GM23248 (cell line): ENCODE measurements around the gene CTIF. TPM values are rescaled to one million over a fixed set of nuclear protein-coding genes. Genes with fewer than 3 reads are reported as not detected.

Source experiments
- DNase-seq: peaks from one replicate; pipeline ENCODE4 v3.0.0-alpha.2; 2015
- H2AFZ ChIP-seq: fragments of 200-600 bp; sonication (generic); 2 replicates; pipeline ENCODE4 v1.6.1; 2016; ENCODE audit warnings: antibody characterized with exemption
- H3F3A ChIP-seq: fragments of 200-600 bp; sonication (generic); 2 replicates; pipeline ENCODE4 v1.6.1; 2016; ENCODE audit warnings: mild to moderate bottlenecking, antibody characterized with exemption, mixed run types; ENCODE audit not compliant: insufficient read depth
- H3K27ac ChIP-seq: fragments of 200-600 bp; sonication (generic); 2 replicates; pipeline ENCODE4 v1.5.1; 2016; ENCODE audit warnings: mild to moderate bottlenecking
- H3K27me3 ChIP-seq: fragments of 200-600 bp; sonication (generic); replicated peaks from 2 replicates; pipeline ENCODE4 v1.6.1; 2016; ENCODE audit warnings: mild to moderate bottlenecking; ENCODE audit not compliant: insufficient read depth
- H3K36me3 ChIP-seq: fragments of 200-600 bp; sonication (generic); 2 replicates; pipeline ENCODE4 v1.6.1; 2016; ENCODE audit warnings: low read depth, mild to moderate bottlenecking
- H3K4me1 ChIP-seq: fragments of 200-600 bp; sonication (generic); 2 replicates; pipeline ENCODE4 v1.6.1; 2016; ENCODE audit warnings: mild to moderate bottlenecking; ENCODE audit not compliant: insufficient read depth
- H3K4me2 ChIP-seq: fragments of 200-600 bp; sonication (generic); one replicate; pipeline ENCODE4 v1.6.1; 2016; ENCODE audit warnings: mild to moderate bottlenecking; ENCODE audit not compliant: unreplicated experiment
- H3K4me3 ChIP-seq: fragments of 200-600 bp; sonication (generic); 2 replicates; pipeline ENCODE4 v1.5.1; 2016; ENCODE audit warnings: mild to moderate bottlenecking
- H3K79me2 ChIP-seq: fragments of 200-600 bp; sonication (generic); 2 replicates; pipeline ENCODE4 v1.6.1; 2016; ENCODE audit warnings: mild to moderate bottlenecking; ENCODE audit not compliant: insufficient read depth
- H3K9ac ChIP-seq: fragments of 200-600 bp; sonication (generic); 2 replicates; pipeline ENCODE4 v1.6.1; 2016; ENCODE audit warnings: mild to moderate bottlenecking
- H3K9me2 ChIP-seq: fragments of 200-600 bp; sonication (generic); 2 replicates; pipeline ENCODE4 v1.6.1; 2016; ENCODE audit warnings: mixed run types, mild to moderate bottlenecking, moderate library complexity; ENCODE audit not compliant: insufficient read depth
- H3K9me3 ChIP-seq: fragments of 200-600 bp; sonication (generic); one replicate; pipeline ENCODE4 v1.6.1; 2017; ENCODE audit warnings: low read depth
- H4K20me1 ChIP-seq: fragments of 200-600 bp; sonication (generic); 2 replicates; pipeline ENCODE4 v1.6.0; 2016; ENCODE audit not compliant: insufficient read depth
- EZH2 ChIP-seq: fragments of 200-600 bp; sonication (generic); IDR thresholded peaks from 2 replicates; pipeline ENCODE4 v1.6.1; 2018; ENCODE audit warnings: antibody characterized with exemption, mild to moderate bottlenecking; ENCODE audit not compliant: insufficient read depth, poor library complexity, severe bottlenecking
- EZH2phosphoT487 ChIP-seq: fragments of 200-600 bp; sonication (generic); IDR thresholded peaks from 2 replicates; pipeline ENCODE4 v1.6.1; 2018; ENCODE audit warnings: antibody characterized with exemption, moderate library complexity, mild to moderate bottlenecking, low read depth; ENCODE audit not compliant: insufficient read depth
- WGBS, 2 experiments: methylation state at CpG; one replicate each; pipeline ENCODE4 v1.1.6; 2015 to 2017; ENCODE audit warnings: low lambda C conversion rate in 2 of 2, low coverage in 1 of 2; ENCODE audit errors: missing lambda C conversion rate in 2 of 2; 5-methylcytosine and 5-hydroxymethylcytosine counted together
- in situ Hi-C: fragments of 300-500 bp; cut with MboI; formaldehyde crosslinking; loops from 2 replicates; pipeline ENCODE4 v1.15.0; 2020
- polyA plus RNA-seq: library from polyadenylated mRNA; unstranded; fragments of >200 nt; fragmentation: Nextera tagmentation; extraction: Ambion mirVana; gene quantifications from 2 replicates; pipeline ENCODE4 v1.2.1, GENCODE V29; 2016
- total RNA-seq: library from RNA; depleted of rRNA; stranded (reverse); fragments of >200 nt; shearing (Covaris generic); gene quantifications from 2 replicates; pipeline ENCODE4 v1.2.3, GENCODE V29; 2014

Gene CTIF
- total and polyA plus RNA-seq, 2 experiments from 2014 or later = 21.5 to 46.8 TPM

- no peak for DNase-seq
- Histone ChIP-seq H3K79me2 (peaks cover 18% of the 10 kb centered on the region), H2AFZ (no peak overlapping the region), H3K4me2 (no peak overlapping the region), H3K9ac (no peak overlapping the region), H3K9me2 (no peaks in the 10 kb centered on the region), H3K9me3 (no peaks in the 10 kb centered on the region), H4K20me1 (no peaks in the 10 kb centered on the region), H3K36me3 (peaks cover 14% of the 10 kb centered on the region; the same call in 1 of the 2 replicates), H3K27me3 (no peaks in the 10 kb centered on the region), H3K27ac (no peak overlapping the region), H3K4me1 (no peaks in the 10 kb centered on the region), H3F3A (peaks cover 3% of the 10 kb centered on the region; the same call in 1 of the 2 replicates), H3K4me3 (no peak overlapping the region)
- in situ Hi-C loops = no loop called here
- TF ChIP-seq EZH2 (no peak), EZH2phosphoT487 (no peak)
- 95 to 96% methylated on average over 17 of the region's 17 CpGs for WGBS, 2 experiments
Measured at GRCh38 chr18:48817021-48817461, 278.2 kb downstream of the CTIF start.

DNA sequence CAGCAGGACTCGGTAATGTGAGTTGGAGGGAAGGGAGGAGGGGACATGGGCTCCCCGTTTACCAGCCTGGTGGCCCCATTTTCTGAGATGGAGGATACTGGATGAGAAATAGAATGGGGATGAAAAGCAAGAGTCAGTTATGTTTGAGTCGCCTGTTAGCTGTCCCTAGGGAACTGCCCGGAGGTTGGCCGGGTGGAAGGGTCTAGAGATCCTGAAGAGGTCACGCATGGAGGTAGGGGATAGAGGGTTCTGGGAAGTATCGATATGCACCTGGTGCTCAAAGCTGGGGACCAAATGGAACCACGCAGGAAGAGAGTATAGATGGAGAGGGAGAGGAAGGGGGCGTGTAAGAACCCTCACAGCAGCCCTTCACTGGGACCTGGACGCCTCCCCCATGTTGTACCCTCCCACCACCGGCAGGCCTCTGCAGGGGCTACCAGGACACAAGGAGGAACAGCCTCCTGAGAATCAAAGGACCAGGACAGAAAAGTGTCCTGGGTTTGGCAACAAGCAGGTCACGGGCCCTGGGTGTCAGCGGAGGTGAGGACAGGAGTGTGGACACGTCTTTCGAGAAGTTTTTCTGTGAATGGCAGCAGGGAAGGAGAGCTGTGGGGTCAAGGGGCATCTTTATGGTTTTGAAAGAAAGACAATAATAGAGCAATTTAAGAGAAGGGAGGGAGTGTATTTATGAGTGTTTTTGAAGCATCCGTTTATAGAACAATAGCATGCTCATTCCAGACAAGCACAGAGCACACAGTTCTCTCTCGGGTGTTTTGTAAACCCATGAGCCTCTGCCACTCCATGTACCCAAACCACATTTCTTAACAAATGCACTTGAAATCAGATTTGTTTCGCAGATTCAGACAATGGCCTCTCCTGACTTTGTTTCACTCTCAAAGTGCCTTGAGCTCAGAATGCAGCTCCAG, 279.8 kb downstream of the CTIF start:
- H3K4me1 ChIP-seq = no peaks in the 10 kb centered on the region
- no peaks in the 10 kb centered on the region for H3K9me2 ChIP-seq
- H3K9me3 ChIP-seq = no peaks in the 10 kb centered on the region
- H3K27me3 ChIP-seq = no peaks in the 10 kb centered on the region
- H3K4me3 ChIP-seq = no peak overlapping the region
- DNase-seq = no peak
- no peak overlapping the region for H3K27ac ChIP-seq
- peaks cover 17% of the 10 kb centered on the region for H3F3A ChIP-seq
- H2AFZ ChIP-seq = no peak overlapping the region
- TF ChIP-seq EZH2phosphoT487 (no peak), EZH2 (no peak)
- H4K20me1 ChIP-seq = no peaks in the 10 kb centered on the region
- whole genome bisulfite sequencing, 2 experiments = 86 to 87% methylated on average over 18 of the region's 18 CpGs
- H3K4me2 ChIP-seq = no peak overlapping the region
- peaks cover 23% of the 10 kb centered on the region for H3K36me3 ChIP-seq
- peaks cover 14% of the 10 kb centered on the region for H3K79me2 ChIP-seq
- no peak overlapping the region for H3K9ac ChIP-seq
- in situ Hi-C loops = no loop called here

DNA sequence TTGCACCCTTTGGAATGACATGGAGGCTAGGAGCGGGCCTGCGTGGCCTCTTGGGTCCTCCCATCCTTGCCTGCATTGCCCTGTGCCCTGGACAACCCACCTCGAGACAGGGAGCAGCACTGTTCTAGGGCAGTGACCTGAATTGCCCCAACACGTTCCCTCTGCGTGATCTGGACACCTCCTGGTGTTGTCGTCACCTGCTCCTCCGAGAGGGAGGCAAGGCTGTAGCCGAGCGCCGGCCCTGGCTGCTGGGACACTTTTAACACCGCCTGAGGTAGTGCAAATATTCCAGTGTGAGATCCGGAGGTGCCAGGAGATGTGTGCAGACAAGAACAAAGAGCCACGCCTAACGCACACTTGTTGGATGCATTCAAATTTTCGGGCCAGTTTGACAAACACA, 280.4 kb downstream of the CTIF start:
- Histone ChIP-seq H3K4me3 (no peak overlapping the region), H3K79me2 (peaks cover 14% of the 10 kb centered on the region; the same call in 1 of the 2 replicates), H3K9me2 (no peaks in the 10 kb centered on the region), H3K4me1 (no peaks in the 10 kb centered on the region), H2AFZ (no peak overlapping the region), H3F3A (peaks cover 19% of the 10 kb centered on the region), H4K20me1 (no peaks in the 10 kb centered on the region), H3K27ac (no peak overlapping the region), H3K27me3 (no peaks in the 10 kb centered on the region), H3K36me3 (peaks cover 28% of the 10 kb centered on the region), H3K9ac (no peak overlapping the region), H3K4me2 (no peak overlapping the region), H3K9me3 (no peaks in the 10 kb centered on the region)
- in situ Hi-C loops = no loop called here
- WGBS, 2 experiments = 90 to 91% methylated on average over 15 of the region's 15 CpGs
- TF ChIP-seq EZH2 (no peak), EZH2phosphoT487 (no peak)
- no peak for DNase-seq

GRCh38 chr18:48819781-48820482, 281.1 kb downstream of the CTIF start:
- H3K4me1 ChIP-seq = peaks cover 4% of the 10 kb centered on the region
- no peak overlapping the region for H3K9ac ChIP-seq
- H3K4me3 ChIP-seq = no peak overlapping the region
- H3K9me3 ChIP-seq = no peaks in the 10 kb centered on the region
- in situ Hi-C loops = no loop called here
- no peaks in the 10 kb centered on the region for H3K27me3 ChIP-seq
- WGBS, 2 experiments = 96 to 98% methylated on average over 11 of the region's 11 CpGs
- DNase-seq = no peak
- no peaks in the 10 kb centered on the region for H3K9me2 ChIP-seq
- no peak overlapping the region for H3K27ac ChIP-seq
- no peak for TF ChIP-seq EZH2
- no peak for TF ChIP-seq EZH2phosphoT487
- H3K4me2 ChIP-seq = no peak overlapping the region
- H3K79me2 ChIP-seq = peaks cover 16% of the 10 kb centered on the region
- H3F3A ChIP-seq = peaks cover 19% of the 10 kb centered on the region
- no peaks in the 10 kb centered on the region for H4K20me1 ChIP-seq
- no peak overlapping the region for H2AFZ ChIP-seq
- peaks cover 26% of the 10 kb centered on the region for H3K36me3 ChIP-seq
